Parathyroid adenoma (tissue), 2 donors: Measurements from ENCODE around the gene PIAS1.

Source experiments
- H2AFZ ChIP-seq: fragments of 300-600 bp; sonication (generic); one replicate; pipeline ENCODE4 v1.7.0; 2017; ENCODE audit warnings: antibody characterized with exemption, mild to moderate bottlenecking
- H3K27ac ChIP-seq: fragments of 300-600 bp; sonication (generic); one replicate; pipeline ENCODE4 v1.7.0; 2017
- H3K27me3 ChIP-seq: fragments of 300-600 bp; sonication (generic); one replicate; pipeline ENCODE4 v1.7.0; 2017; ENCODE audit warnings: low read length; ENCODE audit not compliant: control insufficient read depth, insufficient read depth
- H3K36me3 ChIP-seq: fragments of 300-600 bp; sonication (generic); one replicate; pipeline ENCODE4 v1.7.0; 2017; ENCODE audit warnings: low read length; ENCODE audit not compliant: control insufficient read depth, insufficient read depth
- H3K4me1 ChIP-seq: fragments of 300-600 bp; sonication (generic); one replicate; pipeline ENCODE4 v1.7.0; 2017; ENCODE audit warnings: control low read depth
- H3K4me2 ChIP-seq: fragments of 300-600 bp; sonication (generic); one replicate; pipeline ENCODE4 v1.7.0; 2017; ENCODE audit warnings: low read length
- H3K4me3 ChIP-seq: fragments of 300-600 bp; sonication (generic); one replicate; pipeline ENCODE4 v1.7.0; 2017; ENCODE audit warnings: low read depth, low read length
- H3K79me2 ChIP-seq: fragments of 300-600 bp; sonication (generic); one replicate; pipeline ENCODE4 v1.7.0; 2017; ENCODE audit warnings: control low read depth
- H3K9ac ChIP-seq: fragments of 300-600 bp; sonication (generic); one replicate; pipeline ENCODE4 v1.7.0; 2017; ENCODE audit warnings: mild to moderate bottlenecking
- H3K9me3 ChIP-seq: fragments of 300-600 bp; sonication (generic); one replicate; pipeline ENCODE4 v1.7.0; 2017; ENCODE audit warnings: low read length; ENCODE audit not compliant: control insufficient read depth
- TF ChIP-seq, protein P1 (sequence below): fragments of 300-600 bp; sonication (generic); IDR thresholded peaks from one replicate; pipeline ENCODE4 v1.7.0; 2017; ENCODE audit warnings: antibody characterized with exemption, mild to moderate bottlenecking
- donor health status: primary hyperparathyroidism.

Gene PIAS1

DNA sequence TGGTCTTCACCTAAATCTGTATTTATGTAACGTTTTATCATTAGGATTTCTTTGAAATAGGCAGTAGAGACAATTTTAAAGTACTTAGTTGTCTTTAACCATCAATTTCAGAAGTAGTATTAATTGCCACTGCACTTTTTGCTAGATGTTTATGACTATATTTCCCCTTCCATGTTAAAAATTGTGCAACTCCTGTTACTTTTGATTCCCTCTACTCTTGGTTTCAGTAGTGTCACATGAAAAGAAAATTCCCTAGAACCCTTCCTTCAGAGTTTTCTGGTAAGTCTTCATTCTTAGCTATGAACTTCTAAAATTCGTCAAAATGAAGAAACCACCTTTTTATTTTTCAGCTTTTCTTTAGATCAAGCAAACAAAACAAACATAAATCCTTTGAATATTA is 7.1 kb downstream of the PIAS1 start:
- Histone ChIP-seq H3K36me3 (no peaks in the 10 kb centered on the region), H3K9ac (no peak overlapping the region), H3K79me2 (peaks cover 19% of the 10 kb centered on the region), H3K4me2 (no peak overlapping the region), H3K4me1 (no peaks in the 10 kb centered on the region), H3K4me3 (no peak overlapping the region), H2AFZ (no peak overlapping the region), H3K27ac (no peak overlapping the region), H3K27me3 (no peaks in the 10 kb centered on the region), H3K9me3 (no peaks in the 10 kb centered on the region)
- TF ChIP-seq, protein P1, sequence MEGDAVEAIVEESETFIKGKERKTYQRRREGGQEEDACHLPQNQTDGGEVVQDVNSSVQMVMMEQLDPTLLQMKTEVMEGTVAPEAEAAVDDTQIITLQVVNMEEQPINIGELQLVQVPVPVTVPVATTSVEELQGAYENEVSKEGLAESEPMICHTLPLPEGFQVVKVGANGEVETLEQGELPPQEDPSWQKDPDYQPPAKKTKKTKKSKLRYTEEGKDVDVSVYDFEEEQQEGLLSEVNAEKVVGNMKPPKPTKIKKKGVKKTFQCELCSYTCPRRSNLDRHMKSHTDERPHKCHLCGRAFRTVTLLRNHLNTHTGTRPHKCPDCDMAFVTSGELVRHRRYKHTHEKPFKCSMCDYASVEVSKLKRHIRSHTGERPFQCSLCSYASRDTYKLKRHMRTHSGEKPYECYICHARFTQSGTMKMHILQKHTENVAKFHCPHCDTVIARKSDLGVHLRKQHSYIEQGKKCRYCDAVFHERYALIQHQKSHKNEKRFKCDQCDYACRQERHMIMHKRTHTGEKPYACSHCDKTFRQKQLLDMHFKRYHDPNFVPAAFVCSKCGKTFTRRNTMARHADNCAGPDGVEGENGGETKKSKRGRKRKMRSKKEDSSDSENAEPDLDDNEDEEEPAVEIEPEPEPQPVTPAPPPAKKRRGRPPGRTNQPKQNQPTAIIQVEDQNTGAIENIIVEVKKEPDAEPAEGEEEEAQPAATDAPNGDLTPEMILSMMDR, result no peak

DNA sequence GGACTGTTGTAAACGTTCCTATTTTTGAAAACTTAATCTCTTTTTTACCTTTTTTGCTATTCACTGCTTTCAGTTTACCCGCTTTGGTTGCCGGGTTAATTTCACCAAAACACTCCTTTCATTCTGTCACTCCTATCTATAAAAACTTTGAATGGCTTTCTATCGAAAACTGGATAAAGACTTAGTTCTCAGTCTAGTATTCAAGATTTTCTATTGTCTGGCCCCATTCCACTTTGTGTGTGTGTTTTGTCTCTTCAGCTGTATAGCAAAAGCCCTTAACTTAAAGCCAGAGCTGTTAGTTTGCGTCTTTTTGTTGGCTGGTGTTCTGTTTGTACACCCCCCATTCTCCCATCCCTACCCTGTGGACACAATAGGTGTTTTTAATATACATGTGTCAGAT is 7.5 kb downstream of the PIAS1 start:
- H3K4me2 ChIP-seq, result no peak overlapping the region
- TF ChIP-seq, protein P1, result no peak
- no peaks in the 10 kb centered on the region for H3K4me1 ChIP-seq

DNA sequence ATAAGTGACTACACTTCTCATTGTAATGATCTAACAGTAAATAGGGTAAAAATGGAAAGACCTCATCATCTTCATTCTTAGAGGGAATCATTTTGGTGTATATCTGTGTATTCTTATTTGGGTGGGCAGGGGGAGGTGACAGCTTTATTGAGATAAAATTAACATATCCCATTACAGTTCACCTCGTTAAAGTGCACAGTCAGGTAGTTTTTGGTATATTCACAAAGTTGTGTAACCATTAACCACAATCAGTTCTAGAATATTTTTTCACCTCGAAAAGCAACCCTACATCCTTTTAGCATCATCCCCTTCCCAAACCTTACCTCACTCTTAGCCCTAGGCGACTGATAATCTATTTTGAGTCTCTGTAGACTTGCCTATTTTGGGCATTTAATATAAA is 8.1 kb downstream of the PIAS1 start:
- Histone ChIP-seq H3K4me1 (no peaks in the 10 kb centered on the region), H3K27ac (no peak overlapping the region), H3K36me3 (no peaks in the 10 kb centered on the region), H3K4me2 (no peak overlapping the region), H3K27me3 (no peaks in the 10 kb centered on the region), H3K79me2 (peaks cover 24% of the 10 kb centered on the region), H3K9ac (no peak overlapping the region), H3K9me3 (no peaks in the 10 kb centered on the region), H3K4me3 (no peak overlapping the region), H2AFZ (no peak overlapping the region)
- TF ChIP-seq, protein P1, result no peak

More for the DNA sequence above, 7.5 kb downstream of the PIAS1 start:
- H3K9ac ChIP-seq, result no peak overlapping the region
- peaks cover 19% of the 10 kb centered on the region for H3K79me2 ChIP-seq
- H3K9me3 ChIP-seq, result no peaks in the 10 kb centered on the region
- no peaks in the 10 kb centered on the region for H3K36me3 ChIP-seq
- no peak overlapping the region for H3K27ac ChIP-seq
- no peak overlapping the region for H2AFZ ChIP-seq
- H3K4me3 ChIP-seq, result no peak overlapping the region
- H3K27me3 ChIP-seq, result no peaks in the 10 kb centered on the region

DNA sequence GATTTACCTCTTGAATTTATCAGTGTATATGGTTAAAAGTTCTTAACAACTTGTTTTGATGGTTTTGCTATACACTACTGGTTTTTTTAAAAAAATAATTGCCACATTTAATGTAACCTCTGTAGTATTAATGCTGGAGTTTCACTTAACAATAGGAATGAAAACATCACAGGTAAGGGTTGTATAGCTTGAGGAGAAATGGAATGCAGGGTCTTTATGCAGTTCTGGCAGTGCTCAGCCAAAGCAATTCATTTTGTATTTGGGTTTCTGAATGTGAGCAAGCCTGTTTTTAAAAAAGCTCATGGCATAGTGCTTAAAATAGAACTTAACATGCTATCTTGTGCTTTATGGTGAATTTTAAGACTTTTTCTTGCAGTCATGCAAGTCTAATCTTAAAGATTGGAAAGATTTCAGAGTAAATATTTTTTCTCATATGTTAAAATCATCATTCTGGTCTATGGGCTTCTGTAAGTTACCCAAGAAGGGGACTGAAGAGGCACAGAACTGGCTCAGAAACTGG is 8.9 kb downstream of the PIAS1 start:
- peak overlapping the region; percentile 28 for H3K4me2 ChIP-seq
- H3K9ac ChIP-seq, result no peak overlapping the region
- no peak overlapping the region for H2AFZ ChIP-seq
- no peak overlapping the region for H3K4me3 ChIP-seq
- no peaks in the 10 kb centered on the region for H3K9me3 ChIP-seq
- H3K79me2 ChIP-seq, result peaks cover 27% of the 10 kb centered on the region
- H3K27ac ChIP-seq, result no peak overlapping the region
- TF ChIP-seq, protein P1, result no peak
- H3K4me1 ChIP-seq, result no peaks in the 10 kb centered on the region
- H3K27me3 ChIP-seq, result no peaks in the 10 kb centered on the region
- H3K36me3 ChIP-seq, result no peaks in the 10 kb centered on the region

DNA sequence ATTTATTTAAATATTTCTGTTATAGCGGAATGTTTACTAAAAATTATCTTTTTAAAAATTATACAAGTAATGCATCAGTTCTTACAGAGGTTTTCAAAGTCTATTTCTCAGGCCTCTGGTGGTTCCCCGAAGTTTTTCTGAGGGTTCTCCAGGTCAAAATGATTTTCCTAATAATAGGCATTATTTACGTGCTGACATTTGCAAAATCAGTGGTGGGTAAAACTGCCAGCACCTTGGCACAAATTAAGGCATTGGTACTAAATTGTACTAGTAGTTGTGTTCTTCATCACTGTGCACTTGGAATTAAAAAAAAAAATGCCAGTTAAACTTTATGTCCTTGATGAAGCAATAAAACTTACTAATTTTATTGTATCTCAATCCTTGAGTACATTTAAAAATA is 9.5 kb downstream of the PIAS1 start:
- H3K27me3 ChIP-seq, result no peaks in the 10 kb centered on the region
- H3K36me3 ChIP-seq, result no peaks in the 10 kb centered on the region
- H3K4me2 ChIP-seq, result no peak overlapping the region
- H3K9me3 ChIP-seq, result no peaks in the 10 kb centered on the region
- TF ChIP-seq, protein P1, result no peak
- H3K27ac ChIP-seq, result no peak overlapping the region
- no peaks in the 10 kb centered on the region for H3K4me1 ChIP-seq
- peaks cover 33% of the 10 kb centered on the region for H3K79me2 ChIP-seq
- H3K9ac ChIP-seq, result no peak overlapping the region
- H2AFZ ChIP-seq, result no peak overlapping the region
- H3K4me3 ChIP-seq, result no peak overlapping the region
